Activated gamma-delta T cell treated with Interleukin-2 at 50 U/mL for 16 hours (primary cell): Measurements from ENCODE around the gene HSD17B11.
"Not testable (repeated sequence)": the region's sequence is repeated elsewhere in the genome, so short reads cannot be mapped to it uniquely, and the experiment has no call there.

Experiments
- DNase-seq: peaks from one replicate; pipeline ENCODE4 v3.0.0-alpha.2; 2020

The HSD17B11 gene

GRCh38 chr4:87299898-87300297 lies 91.1 kb downstream of the HSD17B11 start:
- no peak for DNase-seq

GRCh38 chr4:87298362-87298761 lies 92.6 kb downstream of the HSD17B11 start:
- DNase-seq, result no peak

GRCh38 chr4:87294911-87295310 lies 96.1 kb downstream of the HSD17B11 start:
- DNase-seq, result not testable (repeated sequence)

GRCh38 chr4:87293889-87294288 lies 97.1 kb downstream of the HSD17B11 start:
- DNase-seq, result not testable (repeated sequence)

- DNase-seq, result no peak
These were observed 104.0 kb downstream of the HSD17B11 start for GRCh38 chr4:87286970-87287369.
